ENCODE results near the gene HOMER3. TPM values are rescaled to one million over a fixed set of nuclear protein-coding genes. Genes with fewer than 3 reads are reported as not detected.

HOMER3 gene
- total and polyA plus RNA-seq, 2 of the 13 experiments (the other 11 are each of a cell fraction or from before 2014, with no cell fraction given): 21.3 to 27.3 TPM

DNA sequence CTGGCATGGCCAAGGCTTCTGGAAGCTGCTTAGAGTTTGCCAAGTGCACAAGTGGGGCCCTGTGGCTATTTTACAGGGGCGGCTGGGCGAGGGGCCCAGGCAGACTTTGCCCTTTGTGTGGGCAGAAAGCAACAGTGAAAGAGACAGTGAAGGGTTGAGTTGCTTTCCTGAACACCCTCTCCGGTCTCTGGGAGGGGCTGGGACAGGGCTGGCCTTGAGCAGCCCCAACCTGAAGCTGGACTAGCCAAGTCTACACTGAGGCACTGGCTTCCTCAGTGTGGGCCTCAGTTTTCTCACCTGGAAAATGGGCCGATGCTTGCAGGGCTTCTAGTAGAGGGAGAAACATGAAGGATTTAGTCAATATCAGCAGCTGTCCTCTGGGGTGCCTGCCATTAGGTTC is 2.4 kb upstream of the HOMER3 start (continued):
- no peak for TF ChIP-seq LCORL (IDR thresholded peaks at IDR 0.05)
- peak; percentile 51; the same call in 1 of the 2 replicates for TF ChIP-seq LCORL (CRISPR knock-in tag; IDR thresholded peaks at IDR 0.05)
- TF ChIP-seq, protein P1, sequence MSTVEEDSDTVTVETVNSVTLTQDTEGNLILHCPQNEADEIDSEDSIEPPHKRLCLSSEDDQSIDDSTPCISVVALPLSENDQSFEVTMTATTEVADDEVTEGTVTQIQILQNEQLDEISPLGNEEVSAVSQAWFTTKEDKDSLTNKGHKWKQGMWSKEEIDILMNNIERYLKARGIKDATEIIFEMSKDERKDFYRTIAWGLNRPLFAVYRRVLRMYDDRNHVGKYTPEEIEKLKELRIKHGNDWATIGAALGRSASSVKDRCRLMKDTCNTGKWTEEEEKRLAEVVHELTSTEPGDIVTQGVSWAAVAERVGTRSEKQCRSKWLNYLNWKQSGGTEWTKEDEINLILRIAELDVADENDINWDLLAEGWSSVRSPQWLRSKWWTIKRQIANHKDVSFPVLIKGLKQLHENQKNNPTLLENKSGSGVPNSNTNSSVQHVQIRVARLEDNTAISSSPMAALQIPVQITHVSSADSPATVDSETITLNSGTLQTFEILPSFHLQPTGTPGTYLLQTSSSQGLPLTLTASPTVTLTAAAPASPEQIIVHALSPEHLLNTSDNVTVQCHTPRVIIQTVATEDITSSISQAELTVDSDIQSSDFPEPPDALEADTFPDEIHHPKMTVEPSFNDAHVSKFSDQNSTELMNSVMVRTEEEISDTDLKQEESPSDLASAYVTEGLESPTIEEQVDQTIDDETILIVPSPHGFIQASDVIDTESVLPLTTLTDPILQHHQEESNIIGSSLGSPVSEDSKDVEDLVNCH (CRISPR knock-in tag; IDR thresholded peaks at IDR 0.05): no peak
- TF ChIP-seq, protein P2, sequence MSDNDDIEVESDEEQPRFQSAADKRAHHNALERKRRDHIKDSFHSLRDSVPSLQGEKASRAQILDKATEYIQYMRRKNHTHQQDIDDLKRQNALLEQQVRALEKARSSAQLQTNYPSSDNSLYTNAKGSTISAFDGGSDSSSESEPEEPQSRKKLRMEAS (IDR thresholded peaks at IDR 0.05): no peak
- TF ChIP-seq, protein P3, sequence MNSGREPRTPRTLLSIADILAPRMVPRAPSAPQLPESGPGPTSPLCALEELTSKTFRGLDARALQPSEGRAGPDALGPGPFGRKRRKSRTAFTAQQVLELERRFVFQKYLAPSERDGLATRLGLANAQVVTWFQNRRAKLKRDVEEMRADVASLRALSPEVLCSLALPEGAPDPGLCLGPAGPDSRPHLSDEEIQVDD (CRISPR knock-in tag; IDR thresholded peaks at IDR 0.05; ENCODE audit: borderline replicate concordance): no peak
- no peak for TF ChIP-seq ONECUT2 (CRISPR knock-in tag; IDR thresholded peaks at IDR 0.05)
- TF ChIP-seq, protein P4, sequence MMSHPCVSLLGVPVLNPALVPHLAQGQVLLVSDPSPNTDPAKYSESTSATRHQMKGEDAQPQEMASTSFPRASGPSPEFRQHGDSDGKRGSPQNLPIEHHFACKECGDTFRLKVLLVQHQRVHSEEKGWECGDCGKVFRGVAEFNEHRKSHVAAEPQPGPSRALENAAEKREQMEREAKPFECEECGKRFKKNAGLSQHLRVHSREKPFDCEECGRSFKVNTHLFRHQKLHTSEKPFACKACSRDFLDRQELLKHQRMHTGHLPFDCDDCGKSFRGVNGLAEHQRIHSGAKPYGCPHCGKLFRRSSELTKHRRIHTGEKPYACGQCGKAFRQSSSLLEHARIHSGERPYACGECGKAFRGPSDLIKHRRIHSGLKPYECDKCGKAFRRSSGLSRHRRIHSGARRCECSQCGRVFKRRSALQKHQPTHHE (CRISPR knock-in tag; IDR thresholded peaks at IDR 0.05; ENCODE audit: borderline replicate concordance): no peak
- TF ChIP-seq FOXJ3 (CRISPR knock-in tag; IDR thresholded peaks at IDR 0.05; ENCODE audit: borderline replicate concordance): no peak
- TF ChIP-seq CBX2 (IDR thresholded peaks at IDR 0.05; ENCODE audit: low read depth, low read length): no peak
- no peak for TF ChIP-seq CBX2 (CRISPR knock-in tag; IDR thresholded peaks at IDR 0.05; ENCODE audit: low read depth)
- no peak for TF ChIP-seq TRIM24 (CRISPR knock-in tag; IDR thresholded peaks at IDR 0.05)
- no peak for TF ChIP-seq ZNF263 (CRISPR knock-in tag; IDR thresholded peaks at IDR 0.05)
- no peak for TF ChIP-seq ZNF567 (CRISPR knock-in tag; IDR thresholded peaks at IDR 0.05; ENCODE audit: borderline replicate concordance)
- no peak for TF ChIP-seq MEIS2 (CRISPR knock-in tag; IDR thresholded peaks at IDR 0.05)
- no peak for TF ChIP-seq ATF7-NPFF (CRISPR knock-in tag; IDR thresholded peaks at IDR 0.05; ENCODE audit: low read depth)
- no peak for TF ChIP-seq ZNF577 (CRISPR knock-in tag; IDR thresholded peaks at IDR 0.05; ENCODE audit: borderline replicate concordance, low read depth)
- no peak for TF ChIP-seq ZNF256 (CRISPR knock-in tag; conservative IDR thresholded peaks at IDR 0.05)
- TF ChIP-seq XRCC5 (optimal IDR thresholded peaks at IDR 0.05; ENCODE audit: low read length): peak; percentile 21
- TF ChIP-seq, protein P5, sequence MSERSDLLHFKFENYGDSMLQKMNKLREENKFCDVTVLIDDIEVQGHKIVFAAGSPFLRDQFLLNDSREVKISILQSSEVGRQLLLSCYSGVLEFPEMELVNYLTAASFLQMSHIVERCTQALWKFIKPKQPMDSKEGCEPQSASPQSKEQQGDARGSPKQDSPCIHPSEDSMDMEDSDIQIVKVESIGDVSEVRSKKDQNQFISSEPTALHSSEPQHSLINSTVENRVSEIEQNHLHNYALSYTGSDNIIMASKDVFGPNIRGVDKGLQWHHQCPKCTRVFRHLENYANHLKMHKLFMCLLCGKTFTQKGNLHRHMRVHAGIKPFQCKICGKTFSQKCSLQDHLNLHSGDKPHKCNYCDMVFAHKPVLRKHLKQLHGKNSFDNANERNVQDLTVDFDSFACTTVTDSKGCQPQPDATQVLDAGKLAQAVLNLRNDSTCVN (CRISPR knock-in tag; IDR thresholded peaks at IDR 0.05; ENCODE audit: borderline replicate concordance): no peak
- no peak for TF ChIP-seq ZNF510 (CRISPR knock-in tag; IDR thresholded peaks at IDR 0.05; ENCODE audit: low read depth)
- no peak for TF ChIP-seq ZNF605 (CRISPR knock-in tag; IDR thresholded peaks at IDR 0.05)
- no peak for TF ChIP-seq ZSCAN22 (CRISPR knock-in tag; IDR thresholded peaks at IDR 0.05)
- TF ChIP-seq, protein P6, sequence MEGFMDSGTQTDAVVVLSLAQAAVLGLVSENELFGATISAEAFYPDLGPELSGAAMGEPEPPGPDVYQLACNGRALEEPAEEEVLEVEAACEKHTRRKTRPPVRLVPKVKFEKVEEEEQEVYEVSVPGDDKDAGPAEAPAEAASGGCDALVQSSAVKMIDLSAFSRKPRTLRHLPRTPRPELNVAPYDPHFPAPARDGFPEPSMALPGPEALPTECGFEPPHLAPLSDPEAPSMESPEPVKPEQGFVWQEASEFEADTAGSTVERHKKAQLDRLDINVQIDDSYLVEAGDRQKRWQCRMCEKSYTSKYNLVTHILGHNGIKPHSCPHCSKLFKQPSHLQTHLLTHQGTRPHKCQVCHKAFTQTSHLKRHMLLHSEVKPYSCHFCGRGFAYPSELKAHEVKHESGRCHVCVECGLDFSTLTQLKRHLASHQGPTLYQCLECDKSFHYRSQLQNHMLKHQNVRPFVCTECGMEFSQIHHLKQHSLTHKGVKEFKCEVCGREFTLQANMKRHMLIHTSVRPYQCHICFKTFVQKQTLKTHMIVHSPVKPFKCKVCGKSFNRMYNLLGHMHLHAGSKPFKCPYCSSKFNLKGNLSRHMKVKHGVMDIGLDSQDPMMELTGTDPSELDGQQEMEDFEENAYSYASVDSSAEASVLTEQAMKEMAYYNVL (CRISPR knock-in tag; IDR thresholded peaks at IDR 0.05; ENCODE audit: borderline replicate concordance): no peak
- no peak for TF ChIP-seq ARNTL (CRISPR knock-in tag; IDR thresholded peaks at IDR 0.05)
- no peak for TF ChIP-seq CEBPB (IDR thresholded peaks at IDR 0.05; ENCODE audit: borderline replicate concordance, low read depth, low read length)
